Islet precursor cell (in vitro differentiated cells): Measurements from ENCODE around the gene ERH.
"Not testable (repeated sequence)": the region's sequence is repeated elsewhere in the genome, so short reads cannot be mapped to it uniquely, and the experiment has no call there.

Source experiments
- DNase-seq: peaks from one replicate; pipeline ENCODE4 v3.0.0-alpha.2; 2018

ERH gene

GRCh38 chr14:69392481-69392880, 5.6 kb downstream of the ERH start:
- DNase-seq, result no peak

GRCh38 chr14:69391400-69391799, 6.7 kb downstream of the ERH start:
- not testable (repeated sequence) for DNase-seq

- no peak for DNase-seq
Measured at GRCh38 chr14:69387311-69387710, 10.8 kb downstream of the ERH start.

- no peak for DNase-seq
Measured at GRCh38 chr14:69378274-69378673, 19.8 kb downstream of the ERH start.

- DNase-seq, result no peak
Measured at GRCh38 chr14:69376439-69376838, 21.7 kb downstream of the ERH start.

GRCh38 chr14:69375722-69376121, 22.4 kb downstream of the ERH start:
- no peak for DNase-seq

GRCh38 chr14:69375182-69375581, 22.9 kb downstream of the ERH start:
- DNase-seq, result no peak

GRCh38 chr14:69374235-69374634, 23.9 kb downstream of the ERH start:
- no peak for DNase-seq

- no peak for DNase-seq
Measured at GRCh38 chr14:69373104-69373503, 25.0 kb downstream of the ERH start.

- no peak for DNase-seq
Measured at GRCh38 chr14:69372146-69372545, 26.0 kb downstream of the ERH start.

- DNase-seq, result peak; percentile 84
Measured at GRCh38 chr14:69370061-69370460, 28.0 kb downstream of the ERH start.

GRCh38 chr14:69368381-69368780, 29.7 kb downstream of the ERH start:
- DNase-seq, result no peak

GRCh38 chr14:69366761-69367160, 31.3 kb downstream of the ERH start:
- DNase-seq, result no peak

GRCh38 chr14:69366069-69366468, 32.0 kb downstream of the ERH start:
- no peak for DNase-seq

- no peak for DNase-seq
Measured at GRCh38 chr14:69364378-69364777, 33.7 kb downstream of the ERH start.

GRCh38 chr14:69363964-69364363, 34.1 kb downstream of the ERH start:
- DNase-seq, result no peak

GRCh38 chr14:69363055-69363454, 35.0 kb downstream of the ERH start:
- DNase-seq, result peak; percentile 81

GRCh38 chr14:69360438-69361108, 37.5 kb downstream of the ERH start:
- no peak for DNase-seq

GRCh38 chr14:69358966-69359365, 39.1 kb downstream of the ERH start:
- no peak for DNase-seq

- DNase-seq, result no peak
Measured at GRCh38 chr14:69358233-69358963, 39.7 kb downstream of the ERH start.

- peak; percentile 81 for DNase-seq
Measured at GRCh38 chr14:69357544-69358200, 40.4 kb downstream of the ERH start.

- peak; percentile 72 for DNase-seq
Measured at GRCh38 chr14:69356903-69357543, 41.1 kb downstream of the ERH start.

- peak; percentile 73 for DNase-seq
Measured at GRCh38 chr14:69355607-69356281, 42.4 kb downstream of the ERH start.
